ENCODE data around the gene NXF1.

- TF ChIP-seq YY1 (IDR thresholded peaks at IDR 0.05; ENCODE audit: low read depth, low read length) (no peak; the same call in 1 of the 2 replicates), NBN (IDR thresholded peaks at IDR 0.05) (no peak), ZNF217 (IDR thresholded peaks at IDR 0.05) (no peak), POLR2A (IDR thresholded peaks at IDR 0.05; ENCODE audit: low read depth, low read length) (no peak)
- TF ChIP-seq, protein P1, sequence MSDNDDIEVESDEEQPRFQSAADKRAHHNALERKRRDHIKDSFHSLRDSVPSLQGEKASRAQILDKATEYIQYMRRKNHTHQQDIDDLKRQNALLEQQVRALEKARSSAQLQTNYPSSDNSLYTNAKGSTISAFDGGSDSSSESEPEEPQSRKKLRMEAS (IDR thresholded peaks at IDR 0.05; ENCODE audit: low read depth, low read length): no peak
Measured at GRCh38 chr11:62830904-62831519, 25.8 kb upstream of the NXF1 start.
